ENCODE results near the gene HSP90AB1.

The HSP90AB1 gene

DNA sequence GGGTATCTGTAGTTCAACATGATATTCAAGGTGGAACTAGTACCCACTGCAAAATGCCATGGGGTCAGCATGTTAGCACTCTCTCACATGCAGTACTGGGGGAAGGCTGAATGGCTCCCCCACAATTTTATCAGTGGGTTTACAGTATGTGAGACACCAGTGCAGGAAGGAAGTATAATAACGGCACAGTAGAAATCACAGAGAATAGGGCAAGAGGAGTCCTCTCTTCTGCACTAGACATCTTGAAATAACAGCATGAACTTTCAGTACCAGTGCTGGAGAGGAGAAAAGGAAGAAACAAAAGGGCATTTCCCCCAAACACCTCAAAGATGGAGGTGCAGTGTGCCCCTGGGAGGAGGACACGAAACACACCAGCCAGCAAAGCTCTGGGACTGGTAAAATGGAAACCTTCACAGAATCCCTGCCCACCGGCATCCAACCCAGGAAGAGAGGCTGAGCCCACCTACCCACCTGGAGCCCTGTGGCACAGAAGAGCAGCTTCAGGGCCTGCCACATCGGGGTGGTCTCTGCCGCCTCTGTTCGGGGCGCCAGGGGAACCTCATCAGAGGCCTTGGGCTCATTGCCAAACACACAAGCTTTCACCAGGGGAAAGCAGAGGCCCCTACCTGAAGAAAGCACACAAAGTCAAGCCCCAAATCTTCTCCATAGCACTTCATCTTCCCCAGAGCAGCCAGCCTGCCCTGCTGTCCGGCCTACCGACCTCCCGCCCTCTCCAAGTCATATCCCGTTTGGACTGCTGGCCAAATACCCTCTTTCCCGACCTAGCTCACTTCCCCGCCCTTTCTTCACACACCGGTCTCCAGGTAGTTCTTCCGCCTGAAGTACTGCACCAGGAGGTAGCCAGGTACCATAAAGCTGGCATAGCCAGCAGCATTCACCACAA lies 9.2 kb downstream of the HSP90AB1 start:
- DNase-seq = no peak

GRCh38 chr6:44256775-44257024 lies 9.8 kb downstream of the HSP90AB1 start:
- no peak for DNase-seq

DNA sequence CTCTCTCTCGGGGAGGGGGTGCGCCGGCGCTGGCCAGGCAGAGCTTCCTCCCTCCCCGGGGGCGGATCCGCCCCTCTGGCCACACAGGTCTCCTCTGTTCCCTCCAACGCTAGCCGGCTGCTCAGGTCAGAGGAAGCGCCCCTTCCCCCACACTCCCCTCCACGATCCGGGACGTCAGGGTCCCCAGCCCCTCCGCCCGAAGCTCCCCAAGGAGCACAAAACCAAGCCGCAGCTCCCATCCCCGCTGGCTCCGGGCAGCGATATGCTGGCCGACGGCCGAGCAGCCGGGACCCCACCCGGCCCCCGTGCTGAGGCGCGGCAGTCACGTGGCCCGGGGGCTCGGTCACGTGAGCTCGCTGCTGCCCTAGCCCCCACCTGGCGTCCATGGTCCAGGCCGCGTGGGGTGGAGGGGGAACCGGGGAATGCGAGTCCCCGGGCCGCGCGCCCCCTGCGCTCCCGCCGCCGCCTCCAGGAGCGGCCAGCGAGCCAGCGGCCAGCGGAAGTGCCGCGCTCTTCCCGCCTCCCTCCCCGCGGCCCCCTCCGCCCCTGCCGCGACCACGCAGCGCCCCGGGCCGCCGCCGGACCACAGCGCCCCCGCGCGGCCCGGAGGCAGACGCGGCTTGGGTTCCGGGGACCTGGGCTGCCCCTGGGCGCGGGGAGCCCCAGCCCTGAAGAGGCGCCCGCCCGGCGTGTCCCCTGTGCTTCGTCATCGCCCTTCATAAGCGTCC lies 10.3 kb downstream of the HSP90AB1 start, which contains the start of gene SLC35B2:
Gene SLC35B2, minus strand, starts transcription at position 504 of the 728 bp plus-strand sequence. Its CDS starts 118 bp downstream, at position 386.
- no peak for DNase-seq

GRCh38 chr6:44257753-44258324 lies 10.9 kb downstream of the HSP90AB1 start:
- DNase-seq = no peak

DNA sequence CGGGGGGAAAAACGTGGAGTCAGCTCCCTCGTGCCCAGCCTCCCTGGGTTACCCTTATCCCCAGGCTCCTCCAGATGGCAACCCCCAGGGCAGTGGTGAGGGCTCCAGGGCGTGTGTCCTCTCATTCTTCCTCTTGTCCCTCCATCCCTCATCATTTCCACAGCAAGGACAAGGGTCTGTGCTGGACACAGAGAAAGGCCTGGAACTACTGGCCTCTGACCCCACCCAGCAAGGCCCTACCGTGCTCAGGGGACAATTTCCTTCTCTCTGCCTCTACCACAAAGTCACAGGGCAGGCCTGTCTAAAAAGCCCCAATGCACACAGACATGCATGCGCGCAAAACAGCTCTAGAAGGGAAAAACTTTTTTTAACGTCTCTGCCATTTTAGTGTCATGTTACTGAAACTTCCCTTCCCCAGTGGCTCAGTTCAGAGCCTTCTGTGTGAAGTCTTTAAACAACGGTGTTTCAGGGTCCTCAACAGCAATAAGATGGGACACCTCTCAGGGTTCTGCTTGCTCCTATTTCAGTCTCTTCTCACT lies 11.5 kb downstream of the HSP90AB1 start:
- no peak for DNase-seq

- no peak for DNase-seq
These were observed 12.0 kb downstream of the HSP90AB1 start for GRCh38 chr6:44258921-44259320.

DNA sequence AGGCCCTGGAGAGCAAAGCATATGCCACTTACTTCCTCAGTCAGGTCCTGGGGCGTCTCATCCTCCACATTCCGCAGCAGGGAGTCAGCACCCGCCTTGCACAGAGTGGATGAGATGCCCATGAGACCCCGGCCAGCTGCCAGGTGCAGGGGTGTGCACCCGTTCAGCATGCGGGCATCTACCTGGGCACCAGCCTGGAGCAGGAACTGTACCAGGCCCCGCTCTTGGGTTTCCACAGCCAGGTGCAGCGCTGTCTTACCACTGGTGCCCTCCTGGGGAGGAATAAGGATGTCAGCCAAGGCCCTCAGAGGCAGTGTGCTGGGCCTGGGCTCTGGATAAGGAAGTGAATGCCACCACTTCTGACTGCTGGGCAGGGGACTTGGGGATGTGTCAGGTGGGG lies 13.1 kb downstream of the HSP90AB1 start:
- DNase-seq = no peak

- DNase-seq = no peak
These were observed 13.8 kb downstream of the HSP90AB1 start for GRCh38 chr6:44260451-44261297.

- DNase-seq = no peak
These were observed 14.7 kb downstream of the HSP90AB1 start for GRCh38 chr6:44261581-44261980.

- no peak for DNase-seq
These were observed 15.8 kb downstream of the HSP90AB1 start for GRCh38 chr6:44262467-44263353.

DNA sequence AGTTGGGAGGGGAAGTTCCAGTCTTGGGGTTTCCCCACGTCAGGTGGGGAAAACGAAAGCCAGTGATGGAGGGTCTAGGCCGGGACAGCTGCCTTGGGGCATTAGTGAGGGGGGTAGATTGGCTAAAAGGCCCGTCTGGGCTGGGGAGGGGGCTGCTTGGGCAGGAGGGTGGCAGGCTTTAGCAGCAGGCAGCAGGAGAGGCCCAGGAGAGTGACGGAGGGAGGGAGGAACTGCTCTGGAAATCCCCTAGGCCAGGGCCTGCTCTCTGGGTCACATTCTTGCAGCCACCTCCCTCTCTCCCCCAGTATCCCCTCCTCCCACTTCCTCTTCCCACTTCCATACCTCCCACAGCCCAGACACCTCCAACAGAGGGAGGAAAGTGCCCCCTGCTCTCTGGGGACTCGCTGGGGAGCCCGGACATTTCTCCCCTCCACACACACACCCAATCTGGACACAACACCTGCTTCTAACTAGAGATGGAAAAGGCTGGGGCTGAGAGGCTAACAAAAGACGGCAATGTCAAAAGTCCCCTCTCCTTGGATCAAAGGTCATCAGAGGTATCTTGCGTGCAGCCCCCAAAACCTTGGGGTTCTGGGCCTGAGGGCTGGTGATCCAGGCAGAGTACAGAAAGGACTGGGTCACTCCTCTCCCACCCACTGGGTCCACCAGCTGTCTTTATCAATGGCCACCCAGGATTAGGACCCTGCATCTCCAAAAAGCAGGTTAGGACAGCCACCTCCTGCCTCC lies 16.6 kb downstream of the HSP90AB1 start:
- DNase-seq = no peak

- no peak for DNase-seq
These were observed 17.5 kb downstream of the HSP90AB1 start for GRCh38 chr6:44264154-44265006.

GRCh38 chr6:44265007-44265721 lies 18.3 kb downstream of the HSP90AB1 start, which contains the start of gene NFKBIE:
TSS of gene NFKBIE (minus strand) at chr6:44265551. CDS start at chr6:44265346, 205 bp downstream.
- DNase-seq = peak; percentile 61

DNA sequence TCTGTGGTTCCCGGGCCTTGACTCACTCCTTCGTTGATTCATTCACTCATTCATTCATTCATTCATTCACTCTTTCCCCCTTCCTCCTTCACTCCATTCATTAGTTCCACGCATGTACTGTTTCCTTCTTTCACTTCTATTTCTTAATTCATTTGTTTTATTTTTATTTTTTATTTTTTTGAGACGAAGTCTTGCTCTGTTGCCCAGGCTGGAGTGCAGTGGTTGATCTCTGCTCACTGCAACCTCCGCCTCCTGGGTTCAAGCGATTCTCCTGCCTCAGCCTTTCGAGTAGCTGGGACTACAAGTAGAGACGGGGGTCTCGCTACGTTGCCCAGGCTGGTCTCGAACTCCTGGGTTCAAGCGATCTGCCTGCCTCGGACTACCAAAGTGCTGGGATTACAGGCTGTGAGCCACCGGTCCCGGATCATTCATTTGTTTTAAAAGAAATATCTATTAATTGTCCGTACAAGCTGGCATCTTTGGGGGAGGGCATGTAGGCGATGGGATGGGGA lies 18.9 kb downstream of the HSP90AB1 start:
- DNase-seq = no peak

GRCh38 chr6:44266347-44266746 lies 19.4 kb downstream of the HSP90AB1 start:
- no peak for DNase-seq

DNA sequence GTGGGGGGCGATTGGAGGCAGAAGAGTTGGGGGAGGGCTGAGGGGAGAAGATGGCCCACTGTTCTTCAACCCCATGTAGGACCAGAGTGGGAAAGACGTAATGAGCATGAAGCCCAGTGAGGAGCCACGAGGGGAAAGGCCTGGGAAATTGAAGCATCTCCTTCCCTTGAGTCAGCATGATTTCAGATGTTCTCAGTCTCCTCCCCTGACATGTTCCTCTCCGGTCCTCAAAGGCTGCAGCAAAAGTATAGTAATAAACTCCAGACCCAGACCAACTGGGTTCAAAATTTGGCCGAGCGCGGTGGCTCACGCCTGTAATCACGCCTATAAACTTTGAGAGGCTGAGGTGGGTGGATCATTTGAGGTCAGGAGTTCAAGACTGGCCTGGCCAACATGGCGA lies 20.4 kb downstream of the HSP90AB1 start:
- no peak for DNase-seq

DNA sequence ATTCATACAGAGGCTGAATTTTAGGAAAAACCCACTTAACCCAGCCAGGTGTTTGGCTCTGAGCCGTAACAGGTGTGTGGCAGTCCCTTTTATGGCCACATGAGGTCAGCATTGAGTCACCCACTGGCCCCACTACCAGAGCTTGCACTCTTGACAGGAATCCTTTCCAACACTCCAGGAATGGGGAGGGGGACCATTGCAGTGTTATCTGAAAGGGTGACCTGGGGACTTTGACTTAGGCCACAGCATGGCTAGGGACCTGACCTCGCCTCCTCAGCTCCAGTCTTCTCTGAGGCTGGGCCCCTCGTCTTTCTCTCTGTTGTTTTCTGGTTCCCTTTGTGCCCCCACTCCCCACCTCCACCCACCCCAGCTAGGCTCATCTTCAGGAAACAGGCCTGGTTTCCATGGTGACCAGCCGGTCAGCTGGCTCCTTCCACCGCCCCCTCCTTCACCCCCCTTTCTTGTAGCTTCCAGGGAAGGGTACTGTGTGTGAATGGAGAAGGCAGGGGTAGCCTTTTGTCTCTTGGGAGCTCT lies 21.3 kb downstream of the HSP90AB1 start:
- DNase-seq = no peak

DNA sequence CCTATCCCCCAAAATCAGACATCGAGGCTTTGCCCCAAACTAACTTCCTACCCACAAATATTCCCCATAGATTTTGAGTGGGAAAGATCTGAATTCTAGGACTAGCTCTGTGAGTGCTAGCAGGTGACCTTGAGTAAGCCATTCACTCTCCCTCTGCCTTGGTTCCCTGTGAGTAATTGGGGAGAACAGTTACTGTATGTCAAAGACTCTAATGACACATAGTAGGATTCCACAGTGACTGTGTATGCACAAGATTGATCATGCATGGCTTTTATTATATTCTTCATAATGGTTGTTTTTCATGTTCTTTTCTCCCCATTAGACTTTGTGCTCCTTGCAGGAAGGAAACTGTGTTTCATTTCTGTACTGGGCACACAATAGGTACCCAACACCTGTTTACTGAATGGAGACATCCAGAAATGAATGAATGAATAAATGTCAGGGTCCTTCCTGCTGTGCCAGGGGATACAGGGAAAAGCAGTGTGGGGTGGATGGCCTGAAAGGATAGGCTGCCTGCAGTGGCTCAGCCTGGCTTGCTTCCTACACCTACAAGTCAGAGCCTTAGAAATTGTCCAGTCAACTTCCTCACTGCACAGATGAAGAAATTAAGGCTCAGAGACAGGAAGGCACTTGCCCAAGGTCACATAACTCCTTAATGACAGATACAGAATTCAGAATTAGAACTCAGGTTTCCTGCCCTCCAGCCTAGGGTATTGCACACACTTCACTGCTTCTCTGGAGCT lies 22.4 kb downstream of the HSP90AB1 start:
- DNase-seq = no peak
